GM19023 (cell line): ENCODE measurements around the gene GABRE.

Experiments used
- ATAC-seq: cut with Tn5 transposase; IDR thresholded peaks from one replicate; pipeline ENCODE4 v1.9.1; 2021; ENCODE audit warnings: mild to moderate bottlenecking, moderate library complexity; ENCODE audit not compliant: unreplicated experiment

GABRE gene, protein sequence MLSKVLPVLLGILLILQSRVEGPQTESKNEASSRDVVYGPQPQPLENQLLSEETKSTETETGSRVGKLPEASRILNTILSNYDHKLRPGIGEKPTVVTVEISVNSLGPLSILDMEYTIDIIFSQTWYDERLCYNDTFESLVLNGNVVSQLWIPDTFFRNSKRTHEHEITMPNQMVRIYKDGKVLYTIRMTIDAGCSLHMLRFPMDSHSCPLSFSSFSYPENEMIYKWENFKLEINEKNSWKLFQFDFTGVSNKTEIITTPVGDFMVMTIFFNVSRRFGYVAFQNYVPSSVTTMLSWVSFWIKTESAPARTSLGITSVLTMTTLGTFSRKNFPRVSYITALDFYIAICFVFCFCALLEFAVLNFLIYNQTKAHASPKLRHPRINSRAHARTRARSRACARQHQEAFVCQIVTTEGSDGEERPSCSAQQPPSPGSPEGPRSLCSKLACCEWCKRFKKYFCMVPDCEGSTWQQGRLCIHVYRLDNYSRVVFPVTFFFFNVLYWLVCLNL

GRCh38 chrX:151974336-151975227, at the start of gene GABRE:
Gene GABRE (minus strand): TSS chrX:151974676. CDS start chrX:151974625, 51 bp downstream.
- ATAC-seq: no peak

DNA sequence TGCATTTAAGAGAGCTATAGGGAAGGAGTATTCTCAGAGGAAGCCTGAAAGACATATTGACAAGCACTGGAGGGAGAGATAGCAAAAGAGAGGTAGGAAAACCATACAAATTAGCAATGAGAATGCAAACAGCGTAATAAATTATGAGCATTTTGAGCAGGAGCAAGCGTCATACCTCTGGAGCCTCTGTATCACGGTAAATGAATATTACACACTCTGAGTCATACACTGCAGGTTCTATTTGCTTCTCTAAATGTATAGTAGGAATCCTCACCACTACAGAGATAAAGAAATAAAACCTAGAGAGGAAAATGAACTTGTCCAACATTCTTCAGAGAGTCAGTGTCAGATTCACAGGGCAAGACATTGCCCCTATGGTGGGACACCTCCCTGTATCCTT, 46.4 kb upstream of the GABRE start:
- no peak for ATAC-seq

DNA sequence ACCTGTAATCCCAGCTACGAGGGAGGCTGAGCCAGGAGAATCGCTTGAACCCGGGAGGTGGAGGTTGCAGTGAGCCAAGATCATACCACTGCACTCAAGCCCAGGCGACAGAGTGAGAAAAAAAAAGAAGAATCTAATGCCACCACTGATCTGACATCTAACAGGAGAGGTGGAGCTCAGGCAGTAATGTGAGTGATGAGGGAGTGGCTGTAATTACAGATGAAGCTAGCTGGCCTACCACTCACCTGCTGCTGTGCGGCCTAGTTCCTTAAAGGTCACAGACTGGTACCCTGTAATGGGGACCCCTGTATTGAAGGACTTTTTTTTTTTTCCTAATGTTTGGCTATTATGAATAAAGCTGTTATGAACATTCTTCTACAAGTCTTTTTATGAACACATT, 25.3 kb upstream of the GABRE start:
- ATAC-seq: no peak

DNA sequence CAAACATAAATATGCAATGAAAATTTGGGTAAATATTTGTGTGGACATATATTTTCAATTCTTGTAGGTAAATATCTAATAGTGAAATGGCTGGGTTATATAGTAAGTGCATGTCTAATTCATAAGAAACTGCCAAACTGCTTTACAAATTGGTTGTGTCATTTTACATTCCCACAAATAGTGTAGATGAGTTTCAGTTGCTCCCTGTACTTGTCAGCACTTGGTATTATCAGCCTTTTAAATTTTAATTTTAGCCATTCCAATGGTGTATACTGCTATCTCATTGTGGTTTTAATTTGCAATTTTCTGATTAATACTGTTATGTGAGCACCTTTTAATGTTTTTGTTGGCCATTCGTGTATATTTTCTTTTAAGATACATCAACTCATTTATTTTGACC, 23.1 kb upstream of the GABRE start:
- ATAC-seq: no peak

GRCh38 chrX:151996347-151996746, 21.9 kb upstream of the GABRE start:
- ATAC-seq: no peak

GRCh38 chrX:151994476-151994875, 20.0 kb upstream of the GABRE start:
- ATAC-seq: no peak

- ATAC-seq: no peak
These were observed 14.3 kb upstream of the GABRE start for GRCh38 chrX:151988706-151989299.

- no peak for ATAC-seq
These were observed 12.6 kb upstream of the GABRE start for GRCh38 chrX:151987108-151987507.

DNA sequence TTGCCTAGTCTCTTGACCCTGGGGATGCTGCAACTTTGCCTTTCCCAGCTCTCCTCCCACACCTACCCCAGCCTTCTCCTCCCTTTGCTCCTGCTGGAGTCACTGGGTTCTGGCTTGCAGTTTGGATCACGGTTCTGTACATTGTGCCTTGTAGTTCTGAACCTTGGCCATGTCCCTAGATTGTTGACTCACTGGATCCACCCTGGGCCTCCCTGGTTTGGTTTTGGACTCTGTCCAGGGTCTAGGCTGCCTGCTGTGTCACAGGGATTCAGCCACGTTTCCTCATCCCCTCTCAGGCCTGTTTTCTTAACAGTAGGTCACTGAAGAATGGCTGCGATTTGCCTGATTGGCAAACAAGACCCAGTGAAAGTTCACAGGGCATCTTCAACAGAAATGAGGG, 11.5 kb upstream of the GABRE start:
- no peak for ATAC-seq

DNA sequence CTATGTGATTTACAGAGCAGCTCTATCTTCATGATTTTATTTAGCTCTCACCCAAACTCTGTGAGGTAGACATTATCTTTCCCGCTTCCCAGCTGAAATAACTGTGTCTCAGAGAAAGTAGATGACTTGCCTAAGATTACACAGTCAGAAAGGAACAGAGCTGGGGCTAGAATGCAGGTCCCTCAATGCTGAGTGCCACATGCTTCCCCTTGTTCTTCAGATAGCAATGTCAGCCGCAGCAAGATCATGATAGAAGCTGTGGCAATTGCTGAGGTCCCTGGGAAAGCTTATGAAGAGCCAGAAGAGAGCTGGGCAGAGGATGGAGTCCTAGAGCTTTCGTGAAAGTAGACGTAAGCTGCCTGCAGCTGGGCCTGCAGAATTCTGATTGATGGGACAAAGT, 11.1 kb upstream of the GABRE start:
- no peak for ATAC-seq

GRCh38 chrX:151984902-151985301, 10.4 kb upstream of the GABRE start:
- no peak for ATAC-seq

DNA sequence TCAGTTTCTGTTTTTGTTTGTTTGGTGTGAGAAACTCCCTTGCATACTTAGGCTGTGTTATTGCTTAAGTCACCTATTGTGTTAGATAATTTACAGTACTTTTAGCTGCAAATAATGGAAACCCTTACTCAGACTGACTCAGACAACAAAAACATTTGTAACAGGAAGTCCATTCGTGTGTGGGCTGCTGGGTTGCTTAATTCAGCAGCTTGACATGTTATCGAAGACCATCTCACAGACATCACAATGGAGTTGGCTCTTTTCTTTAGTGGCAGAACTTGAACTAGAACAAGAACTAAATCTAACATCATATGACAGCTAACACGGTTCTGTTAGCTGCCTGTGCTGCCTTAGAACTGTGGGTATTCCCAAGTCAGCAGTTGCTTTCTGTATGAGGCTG, 9.9 kb upstream of the GABRE start:
- ATAC-seq: no peak

DNA sequence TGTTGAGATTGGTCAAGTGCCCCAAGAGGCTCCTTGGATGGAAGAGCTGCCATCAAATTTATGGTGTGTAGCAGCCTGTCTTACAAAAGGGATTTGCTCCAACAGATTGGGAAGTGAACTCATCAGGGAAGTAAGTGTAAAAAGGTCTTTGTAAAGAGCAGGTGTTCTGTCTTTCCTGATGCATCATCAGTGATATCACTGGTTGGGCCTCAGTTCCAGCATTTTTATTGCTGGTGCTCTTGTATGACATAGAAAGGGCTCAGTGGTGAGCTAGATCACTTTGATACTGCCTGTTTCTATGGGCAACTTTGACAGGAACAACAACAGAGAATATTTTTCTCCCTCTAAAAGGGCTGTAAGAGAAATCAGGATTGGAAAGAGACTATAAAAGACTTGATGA, 8.7 kb upstream of the GABRE start:
- no peak for ATAC-seq

- no peak for ATAC-seq
These were observed 7.7 kb upstream of the GABRE start for GRCh38 chrX:151982222-151982621.

- ATAC-seq: no peak
These were observed 6.7 kb upstream of the GABRE start for GRCh38 chrX:151981129-151981528.

DNA sequence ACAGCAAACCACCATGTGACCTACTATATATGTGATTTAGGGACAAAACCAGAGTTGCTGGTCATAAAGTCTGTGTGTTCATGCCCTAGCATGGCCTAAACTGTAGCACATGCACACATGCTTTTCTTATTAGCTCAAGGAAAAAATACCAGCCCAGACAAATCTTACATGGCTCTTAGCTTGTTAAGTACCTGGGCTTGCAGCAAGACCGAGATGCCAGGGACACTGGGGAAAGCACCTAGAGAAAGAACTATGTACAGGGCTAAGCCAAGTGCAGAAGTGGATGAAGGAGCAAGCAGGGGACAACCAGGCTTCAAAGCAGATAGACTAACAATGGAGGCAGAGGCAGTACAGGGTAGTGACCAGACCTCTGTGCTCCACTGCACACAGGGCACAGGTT, 3.4 kb upstream of the GABRE start:
- ATAC-seq: no peak

DNA sequence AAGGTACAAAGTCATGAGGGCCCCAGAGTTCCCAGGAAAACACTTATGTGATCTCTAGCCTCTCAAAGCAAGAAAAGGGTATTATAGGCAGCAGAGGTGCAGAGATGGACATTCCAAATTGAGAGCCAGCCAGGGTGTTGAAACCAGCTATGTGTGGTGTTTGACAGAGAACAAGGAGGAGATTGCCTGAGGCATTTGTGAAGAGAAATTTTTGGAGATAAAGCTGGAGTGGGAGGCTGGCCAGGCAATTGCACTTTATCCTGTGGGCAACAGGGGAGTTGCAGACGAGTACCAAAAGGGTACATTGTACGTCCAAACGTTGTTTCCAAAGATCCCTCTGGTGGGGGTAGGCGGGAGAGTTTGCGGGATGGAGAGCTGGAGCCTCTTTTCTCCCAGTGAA, 2.5 kb upstream of the GABRE start:
- no peak for ATAC-seq

- ATAC-seq: no peak
These were observed 1.3 kb upstream of the GABRE start for GRCh38 chrX:151975736-151976275.

DNA sequence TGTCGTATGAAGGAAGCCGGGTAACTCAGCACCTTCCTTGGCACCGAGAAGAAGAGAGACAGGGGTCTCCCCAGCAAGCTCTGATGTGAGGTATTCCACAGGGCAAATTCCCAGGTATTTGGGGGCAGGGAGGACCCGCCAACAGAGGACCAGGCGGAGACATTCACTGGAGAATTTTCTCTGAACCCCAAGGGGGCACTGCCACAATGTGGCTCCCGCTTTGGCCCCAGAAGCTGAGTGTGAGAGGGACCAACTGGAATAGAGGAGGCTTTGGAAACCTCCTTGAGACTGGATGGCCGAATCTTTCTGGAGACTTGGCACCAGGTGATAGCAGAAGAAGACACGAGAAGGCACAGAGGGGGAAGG, 735 bp upstream of the GABRE start:
- ATAC-seq: no peak

DNA sequence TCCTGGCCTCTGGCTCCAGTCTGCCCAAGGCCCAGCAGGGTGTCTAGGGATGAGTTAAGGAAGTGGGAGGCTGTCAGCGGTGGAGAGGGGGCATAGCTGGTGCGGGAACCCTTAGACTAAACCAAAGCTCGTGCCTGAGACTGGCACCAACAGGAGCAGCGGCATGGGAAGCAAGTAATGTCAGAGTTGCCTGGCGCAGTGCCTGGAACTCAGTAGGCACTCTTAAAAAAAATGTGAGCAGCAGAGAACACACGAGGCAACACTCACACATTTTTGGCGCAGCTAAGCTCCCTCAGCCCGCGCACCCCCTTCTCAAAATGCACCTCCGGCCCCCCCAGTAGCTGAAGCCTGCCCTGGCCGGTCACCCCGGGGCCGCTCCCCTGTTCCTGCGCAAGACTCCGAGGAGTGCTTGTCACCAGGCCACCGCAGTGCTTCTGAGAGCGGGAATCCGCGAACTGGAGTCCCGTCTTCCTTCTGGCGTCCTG, 583 bp downstream of the GABRE start:
- no peak for ATAC-seq

DNA sequence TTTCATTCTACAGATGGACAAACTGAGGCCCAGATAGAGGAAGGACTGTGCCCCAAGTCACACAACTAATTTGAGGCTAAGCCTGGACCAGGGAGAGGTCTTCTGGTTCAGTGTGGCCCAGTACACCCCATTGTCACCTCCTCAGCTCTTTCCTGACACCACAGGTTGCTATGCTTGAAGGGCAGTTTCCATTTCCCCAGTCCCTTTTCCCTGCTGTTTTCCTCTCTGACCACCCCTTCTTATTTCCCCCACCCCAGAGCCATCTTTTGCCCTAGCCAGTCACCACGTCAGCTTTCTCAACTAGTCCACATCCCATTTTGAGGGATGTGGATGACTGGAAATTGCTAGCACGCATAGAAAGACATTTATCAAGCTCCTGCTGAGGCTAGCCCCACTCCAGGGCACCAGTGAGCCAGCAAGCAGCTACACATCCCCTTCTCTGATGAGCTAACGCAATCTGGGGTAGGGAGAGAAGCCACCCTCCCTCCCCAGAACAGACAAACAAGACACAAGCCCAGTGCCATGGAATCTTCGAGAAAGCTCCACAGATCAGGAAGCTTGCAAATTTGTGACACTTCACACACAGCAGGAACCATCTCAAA, 1.3 kb downstream of the GABRE start:
- ATAC-seq: no peak
